Stimulated activated naive CD8-positive, alpha-beta T cell treated with anti-CD3 and anti-CD28 coated beads, Interleukin-15, amount 100 ng/mL, for 72 hours (primary cell): ENCODE measurements around the gene KRTAP10-3.
"Not testable (repeated sequence)": the region's sequence is repeated elsewhere in the genome, so short reads cannot be mapped to it uniquely, and the experiment has no call there.

ENCODE experiments used
- ATAC-seq: fragments of 150-1000 bp; cut with Tn5 transposase; 2 replicates; pipeline ENCODE4 v1.10.0; 2021; ENCODE audit warnings: mild to moderate bottlenecking, moderate library complexity
- DNase-seq, 2 donors: peaks; one replicate each; pipeline ENCODE4 v3.0.0; 2021 to 2022
- H3K27ac Mint-ChIP-seq, 2 donors: one replicate each; pipeline ENCODE4 v1.8.0; 2022; ENCODE audit warnings: mild to moderate bottlenecking in 2 of 2, mixed read lengths in 2 of 2, moderate library complexity in 2 of 2
- H3K27me3 Mint-ChIP-seq: one replicate; pipeline ENCODE4 v1.8.0; 2022; ENCODE audit warnings: mixed read lengths
- H3K4me1 Mint-ChIP-seq: one replicate; pipeline ENCODE4 v1.8.0; 2022; ENCODE audit warnings: mild to moderate bottlenecking, mixed read lengths
- H3K4me3 Mint-ChIP-seq, 2 donors: one replicate each; pipeline ENCODE4 v1.8.0; 2022; ENCODE audit warnings: mild to moderate bottlenecking in 2 of 2, mixed read lengths in 2 of 2, moderate library complexity in 1 of 2
- H3K9me3 Mint-ChIP-seq, 2 donors: one replicate each; pipeline ENCODE4 v1.8.0; 2022; ENCODE audit warnings: mixed read lengths in 2 of 2

KRTAP10-3 gene

DNA sequence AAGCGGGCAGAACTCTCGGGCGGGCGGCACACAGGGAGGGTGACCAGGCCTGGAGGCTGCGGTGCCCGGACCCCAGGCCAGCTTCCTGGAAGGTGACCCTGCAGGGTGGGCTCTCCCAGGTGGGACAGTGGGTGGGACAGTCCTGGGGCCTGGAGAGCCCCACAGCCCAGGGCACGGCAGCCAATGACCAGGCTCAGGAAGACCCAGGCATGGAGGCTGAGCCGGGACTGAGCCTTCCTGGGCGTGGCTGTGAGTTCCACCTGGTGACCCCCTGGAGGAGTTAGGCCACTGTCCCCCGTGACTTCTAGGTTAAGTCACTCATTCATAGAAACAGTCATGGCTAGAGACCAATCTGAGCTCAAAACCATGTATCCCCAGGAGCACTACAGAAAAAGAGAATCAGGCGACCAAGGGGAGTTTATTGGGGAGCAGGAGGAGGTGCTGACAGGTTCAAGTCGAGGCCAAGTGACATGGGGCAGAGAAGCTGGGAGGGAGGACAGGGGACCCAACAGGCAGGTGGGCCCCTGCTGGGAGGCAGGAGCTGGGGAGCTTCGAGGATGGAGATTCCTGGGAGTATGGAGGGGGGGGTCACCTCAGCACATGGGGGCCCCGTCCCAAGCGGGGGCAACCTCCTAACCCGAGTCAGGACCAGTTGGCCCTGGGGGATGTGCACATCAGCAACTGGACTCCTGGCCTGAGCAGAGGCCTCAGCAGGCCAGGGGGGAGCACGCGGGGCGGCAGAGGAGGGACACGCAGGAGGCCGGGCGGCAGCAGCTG lies 20.6 kb upstream of the KRTAP10-3 start:
- DNase-seq (no peak), ATAC-seq (no peak)
- Mint-ChIP-seq H3K4me1 (peaks cover 35% of the 10 kb centered on the region), H3K4me3 (no peak overlapping the region), H3K27ac (peak overlapping the region in 1 of 2 donors; percentile 83), H3K27me3 (peaks cover 12% of the 10 kb centered on the region), H3K9me3 (peaks cover 16 to 71% of the 10 kb centered on the region in 2 donors)

DNA sequence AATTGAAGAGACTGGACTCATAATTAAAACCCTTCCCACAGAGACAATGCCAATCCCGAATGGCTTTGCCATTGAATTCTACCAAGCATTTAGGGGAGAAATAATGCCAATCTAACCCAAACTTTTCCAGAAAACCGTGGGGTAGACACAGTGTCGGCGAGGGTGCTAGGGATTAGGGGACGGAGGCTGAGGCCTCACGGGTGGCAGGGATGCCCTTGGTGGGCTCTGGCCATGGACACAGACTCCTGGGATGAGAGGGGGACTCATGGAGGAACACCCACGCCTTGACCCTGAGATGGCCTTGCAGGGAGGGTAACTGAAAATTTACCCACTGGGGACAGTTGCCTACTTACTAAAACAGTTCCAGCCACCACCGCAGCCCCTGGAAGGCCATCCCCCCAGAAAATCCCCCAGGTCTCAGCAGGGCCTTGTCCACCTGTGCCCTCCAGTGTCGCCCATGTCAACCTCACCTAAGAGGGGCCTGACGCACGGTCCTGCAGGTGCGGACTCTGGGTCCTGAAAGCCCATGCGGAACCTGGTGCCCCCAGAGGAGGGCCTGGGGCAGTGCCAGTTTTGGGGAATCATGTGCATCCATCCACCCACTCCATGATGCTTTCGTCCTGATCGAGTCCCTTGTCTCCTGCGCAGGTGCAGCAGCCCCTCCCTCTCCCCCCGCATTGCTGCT lies 19.9 kb upstream of the KRTAP10-3 start:
- Mint-ChIP-seq H3K4me3 (no peak overlapping the region), H3K27me3 (peaks cover 16% of the 10 kb centered on the region), H3K4me1 (peaks cover 30% of the 10 kb centered on the region), H3K27ac (no peak overlapping the region), H3K9me3 (peaks cover 16 to 71% of the 10 kb centered on the region in 2 donors)
- DNase-seq: no peak
- ATAC-seq: no peak

DNA sequence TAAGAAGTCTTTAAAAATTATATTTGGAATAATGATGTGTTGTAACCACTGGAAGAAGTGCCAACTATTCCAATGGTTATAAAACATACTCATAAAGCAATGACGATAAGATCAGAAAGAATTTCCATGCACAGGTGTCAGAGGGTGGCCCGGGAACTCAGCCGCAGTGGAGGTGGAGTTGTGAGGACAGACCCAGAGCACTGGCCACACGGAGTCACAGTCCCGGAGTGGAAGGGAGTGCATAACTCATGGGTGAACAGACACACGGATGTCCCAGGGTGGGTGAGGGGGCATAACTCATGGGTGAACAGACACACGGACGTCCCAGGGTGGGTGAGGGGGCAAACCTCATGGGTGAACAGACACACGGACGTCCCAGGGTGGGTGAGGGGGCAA lies 17.4 kb upstream of the KRTAP10-3 start:
- Mint-ChIP-seq H3K4me3 (no peak overlapping the region), H3K4me1 (peaks cover 17% of the 10 kb centered on the region), H3K9me3 (peaks cover 2 to 56% of the 10 kb centered on the region in 2 donors), H3K27me3 (peaks cover 16% of the 10 kb centered on the region), H3K27ac (no peak overlapping the region)
- DNase-seq: no peak
- no peak for ATAC-seq

DNA sequence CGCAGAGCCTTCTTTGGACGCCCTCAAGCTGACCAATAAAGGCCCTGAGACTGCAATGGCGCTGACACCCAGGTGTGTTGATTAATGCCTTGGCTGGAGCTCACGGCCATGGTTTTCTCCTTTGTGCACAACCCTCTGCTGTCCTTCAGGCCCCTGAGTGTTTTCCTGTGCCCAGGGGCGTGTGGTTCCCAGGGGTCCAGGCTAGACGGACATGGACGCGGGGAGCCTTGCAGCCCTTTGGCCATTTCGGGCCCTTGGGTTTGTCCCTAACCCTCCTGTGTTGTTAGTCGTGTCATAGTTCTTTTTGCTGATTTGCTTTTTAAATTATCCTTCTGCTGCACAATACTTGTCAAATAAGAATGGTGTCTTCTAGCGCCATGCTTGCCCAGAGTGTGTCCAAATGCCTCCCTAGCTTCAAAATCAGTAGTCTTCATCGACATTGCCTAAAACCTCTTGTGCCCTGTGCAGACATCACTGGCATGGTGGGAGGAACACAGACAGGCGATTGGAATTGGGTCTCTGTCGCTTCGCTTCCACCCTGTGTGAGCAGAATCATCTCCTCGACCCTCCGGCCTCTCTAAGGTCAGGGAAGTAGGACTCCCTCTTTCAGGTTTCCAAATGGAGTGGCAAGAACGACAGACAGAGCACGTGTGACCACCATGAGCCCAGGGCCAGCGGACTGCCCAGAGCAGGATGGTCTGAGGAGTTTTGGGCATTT lies 16.9 kb upstream of the KRTAP10-3 start:
- H3K27me3 Mint-ChIP-seq: peaks cover 16% of the 10 kb centered on the region

DNA sequence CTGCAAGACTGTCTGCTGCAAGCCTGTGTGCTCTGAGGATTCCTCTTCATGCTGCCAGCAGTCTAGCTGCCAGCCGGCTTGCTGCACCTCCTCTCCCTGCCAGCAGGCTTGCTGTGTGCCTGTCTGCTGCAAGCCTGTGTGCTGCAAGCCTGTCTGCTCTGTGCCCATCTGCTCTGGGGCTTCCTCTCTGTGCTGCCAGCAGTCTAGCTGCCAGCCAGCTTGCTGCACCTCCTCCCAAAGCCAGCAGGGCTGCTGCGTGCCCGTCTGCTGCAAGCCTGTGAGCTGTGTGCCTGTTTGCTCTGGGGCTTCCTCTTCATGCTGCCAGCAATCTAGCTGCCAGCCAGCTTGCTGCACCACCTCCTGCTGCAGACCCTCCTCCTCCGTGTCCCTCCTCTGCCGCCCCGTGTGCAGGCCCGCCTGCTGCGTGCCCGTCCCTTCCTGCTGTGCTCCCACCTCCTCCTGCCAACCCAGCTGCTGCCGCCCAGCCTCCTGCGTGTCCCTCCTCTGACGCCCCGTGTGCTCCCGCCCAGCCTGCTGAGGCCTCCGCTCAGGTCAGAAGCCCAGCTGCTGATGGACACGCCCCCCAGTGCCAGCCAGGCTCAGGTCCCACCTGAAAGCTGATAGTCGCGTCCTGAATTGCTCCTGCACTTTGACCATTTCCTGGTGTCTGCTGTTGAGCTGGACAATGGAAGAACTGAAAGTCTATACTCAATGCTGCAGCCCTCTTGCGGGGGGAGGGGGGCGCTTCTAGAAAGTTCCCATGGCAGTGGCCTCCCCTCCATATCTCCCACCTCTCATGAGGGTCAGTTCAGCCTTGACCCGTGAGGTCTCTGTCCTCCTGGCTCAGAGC lies 16.1 kb upstream of the KRTAP10-3 start:
- peaks cover 12% of the 10 kb centered on the region for H3K4me1 Mint-ChIP-seq
- DNase-seq (no peak), ATAC-seq (no peak)
- no peak overlapping the region for H3K4me3 Mint-ChIP-seq
- H3K27ac Mint-ChIP-seq: no peak overlapping the region
- H3K9me3 Mint-ChIP-seq: peaks cover 0 to 42% of the 10 kb centered on the region in 2 donors
- peaks cover 16% of the 10 kb centered on the region for H3K27me3 Mint-ChIP-seq

More for the DNA sequence above, 16.9 kb upstream of the KRTAP10-3 start:
- Mint-ChIP-seq H3K4me3 (no peak overlapping the region), H3K4me1 (peaks cover 17% of the 10 kb centered on the region), H3K27ac (no peak overlapping the region), H3K9me3 (peaks cover 0 to 50% of the 10 kb centered on the region in 2 donors)
- ATAC-seq (no peak), DNase-seq (no peak)

DNA sequence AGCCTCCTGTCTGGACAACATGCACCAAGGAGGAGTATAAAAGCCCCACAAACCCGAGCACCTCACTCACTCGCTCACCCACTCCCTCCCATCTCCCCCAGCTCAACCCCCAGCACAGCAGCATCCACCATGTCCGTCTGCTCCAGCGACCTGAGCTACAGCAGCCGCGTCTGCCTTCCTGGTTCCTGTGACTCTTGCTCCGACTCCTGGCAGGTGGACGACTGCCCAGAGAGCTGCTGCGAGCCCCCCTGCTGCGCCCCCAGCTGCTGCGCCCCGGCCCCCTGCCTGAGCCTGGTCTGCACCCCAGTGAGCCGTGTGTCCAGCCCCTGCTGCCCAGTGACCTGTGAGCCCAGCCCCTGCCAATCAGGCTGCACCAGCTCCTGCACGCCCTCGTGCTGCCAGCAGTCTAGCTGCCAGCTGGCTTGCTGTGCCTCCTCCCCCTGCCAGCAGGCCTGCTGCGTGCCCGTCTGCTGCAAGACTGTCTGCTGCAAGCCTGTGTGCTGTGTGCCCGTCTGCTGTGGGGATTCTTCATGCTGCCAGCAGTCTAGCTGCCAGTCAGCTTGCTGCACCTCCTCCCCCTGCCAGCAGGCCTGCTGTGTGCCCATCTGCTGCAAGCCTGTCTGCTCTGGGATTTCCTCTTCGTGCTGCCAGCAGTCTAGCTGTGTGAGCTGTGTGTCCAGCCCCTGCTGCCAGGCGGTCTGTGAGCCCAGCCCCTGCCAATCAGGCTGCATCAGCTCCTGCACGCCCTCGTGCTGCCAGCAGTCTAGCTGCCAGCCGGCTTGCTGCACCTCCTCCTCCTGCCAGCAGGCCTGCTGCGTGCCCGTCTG lies 15.2 kb upstream of the KRTAP10-3 start, which contains the start of gene KRTAP10-4:
KRTAP10-4 (plus strand) TSS at position 100 of the 827 bp plus-strand sequence; CDS start at position 130, 30 bp downstream.
- DNase-seq, H3K4me3 Mint-ChIP-seq, ATAC-seq: not testable (repeated sequence)
- H3K27me3 Mint-ChIP-seq: peaks cover 16% of the 10 kb centered on the region
- H3K9me3 Mint-ChIP-seq: peaks cover 0 to 36% of the 10 kb centered on the region in 2 donors
- H3K4me1 Mint-ChIP-seq: peaks cover 11% of the 10 kb centered on the region
- peak within 1 kb of the TSS in 1 of 2 donors; percentile 64 for H3K27ac Mint-ChIP-seq

DNA sequence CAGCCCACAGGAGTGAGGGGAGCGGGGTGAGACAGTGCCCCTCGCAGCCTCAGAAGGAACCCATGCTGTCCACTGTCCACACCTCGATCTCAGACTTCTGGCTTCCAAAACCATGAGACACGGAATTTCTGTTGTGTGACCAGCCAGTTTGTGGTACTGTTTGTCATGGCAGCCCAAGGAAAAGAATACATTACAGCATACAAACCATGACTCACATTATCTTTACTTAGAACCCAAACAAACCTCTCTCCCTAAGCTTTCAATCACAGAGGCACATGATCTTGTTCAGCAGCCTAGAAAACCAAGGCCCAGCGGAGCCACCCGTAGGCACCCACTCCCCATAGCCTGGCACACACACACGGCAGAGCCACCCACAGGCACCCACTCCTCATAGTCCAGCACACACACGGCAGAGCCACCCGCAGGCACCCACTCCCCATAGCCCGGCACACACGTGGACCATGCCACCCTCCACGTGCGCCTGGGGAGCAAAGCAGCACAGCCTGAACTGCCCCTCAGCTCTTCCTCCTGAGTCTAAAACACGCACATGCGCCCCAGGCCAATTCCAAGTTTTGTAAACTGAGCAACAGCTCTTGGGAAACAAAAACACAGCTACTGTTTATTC lies 14.5 kb upstream of the KRTAP10-3 start:
- Mint-ChIP-seq H3K27ac (no peak overlapping the region), H3K4me1 (peaks cover 11% of the 10 kb centered on the region), H3K27me3 (peaks cover 16% of the 10 kb centered on the region), H3K4me3 (no peak overlapping the region), H3K9me3 (peaks cover 0 to 32% of the 10 kb centered on the region in 2 donors)
- DNase-seq (no peak), ATAC-seq (no peak)

DNA sequence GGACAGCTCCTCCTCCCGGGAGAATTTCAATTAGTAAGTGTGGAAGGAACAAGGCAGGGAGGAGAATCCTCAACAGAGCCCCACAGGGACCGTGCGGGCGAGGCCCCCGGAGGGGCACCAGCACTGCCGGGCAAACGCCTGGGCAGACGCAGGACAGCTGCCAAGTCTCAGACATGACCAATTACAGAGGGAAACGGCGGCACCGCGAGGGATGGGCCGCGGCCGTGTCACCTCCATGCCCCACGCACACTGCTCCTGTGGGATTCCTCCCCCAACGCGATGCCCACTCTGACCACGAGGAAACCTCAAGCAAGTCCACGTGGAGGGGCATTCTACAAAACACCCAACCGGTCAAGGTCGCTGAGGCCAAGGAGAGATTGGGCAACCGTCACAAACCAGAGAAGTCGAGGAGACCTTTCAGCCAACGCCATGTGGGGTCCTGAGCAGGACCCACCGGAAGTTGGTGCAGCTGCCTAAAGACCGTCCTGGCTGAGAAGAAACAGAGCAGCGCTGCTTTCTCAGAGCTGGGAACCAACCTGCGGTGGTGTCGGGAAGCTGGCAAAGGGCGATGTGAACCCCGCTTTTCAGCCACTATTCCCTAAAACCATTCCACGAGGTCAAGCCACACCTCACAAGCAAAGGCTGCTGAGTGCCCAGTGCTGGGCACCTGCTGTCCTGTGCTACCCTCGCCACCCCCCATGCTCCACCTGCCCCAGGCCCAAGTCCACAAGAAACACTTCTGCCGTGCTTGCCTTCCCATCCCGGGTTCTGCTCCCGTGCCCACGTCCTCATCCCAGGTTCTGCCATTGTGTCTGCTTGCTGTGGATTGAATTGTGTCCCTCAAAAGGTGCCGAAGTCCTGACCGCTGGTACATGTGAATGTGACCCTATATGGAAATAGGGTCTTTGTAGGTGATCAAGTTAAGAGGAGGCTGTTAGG lies 13.5 kb upstream of the KRTAP10-3 start:
- H3K27me3 Mint-ChIP-seq: peaks cover 16% of the 10 kb centered on the region
- H3K9me3 Mint-ChIP-seq: peaks cover 0 to 23% of the 10 kb centered on the region in 2 donors
- ATAC-seq (no peak), DNase-seq (no peak)
- H3K4me3 Mint-ChIP-seq: no peak overlapping the region
- peaks cover 11% of the 10 kb centered on the region for H3K4me1 Mint-ChIP-seq
- peak overlapping the region in 1 of 2 donors; percentile 64 for H3K27ac Mint-ChIP-seq

DNA sequence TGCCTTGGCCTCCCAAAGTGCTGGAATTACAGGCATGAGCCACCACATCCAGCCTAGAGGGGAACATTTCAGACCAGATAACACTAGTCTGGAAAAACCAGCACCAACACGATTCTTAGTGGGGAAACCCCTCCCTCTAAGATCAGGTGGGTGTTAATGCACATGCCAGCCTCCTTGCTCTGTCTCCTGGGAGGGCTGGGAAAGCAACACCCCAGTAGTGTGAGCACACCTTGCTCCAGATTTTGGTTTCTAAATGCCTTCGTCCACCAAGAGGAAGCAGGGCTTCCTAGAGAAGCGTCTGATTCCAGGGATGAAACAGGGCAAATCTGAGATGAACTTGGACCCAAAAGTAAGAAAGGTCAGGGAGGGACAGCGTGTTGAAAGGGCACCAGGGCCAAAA lies 12.7 kb upstream of the KRTAP10-3 start:
- ATAC-seq: no peak
- Mint-ChIP-seq H3K4me1 (peaks cover 11% of the 10 kb centered on the region), H3K9me3 (peaks cover 0 to 15% of the 10 kb centered on the region in 2 donors), H3K27me3 (peaks cover 16% of the 10 kb centered on the region), H3K4me3 (no peak overlapping the region), H3K27ac (no peak overlapping the region)
- DNase-seq: no peak

DNA sequence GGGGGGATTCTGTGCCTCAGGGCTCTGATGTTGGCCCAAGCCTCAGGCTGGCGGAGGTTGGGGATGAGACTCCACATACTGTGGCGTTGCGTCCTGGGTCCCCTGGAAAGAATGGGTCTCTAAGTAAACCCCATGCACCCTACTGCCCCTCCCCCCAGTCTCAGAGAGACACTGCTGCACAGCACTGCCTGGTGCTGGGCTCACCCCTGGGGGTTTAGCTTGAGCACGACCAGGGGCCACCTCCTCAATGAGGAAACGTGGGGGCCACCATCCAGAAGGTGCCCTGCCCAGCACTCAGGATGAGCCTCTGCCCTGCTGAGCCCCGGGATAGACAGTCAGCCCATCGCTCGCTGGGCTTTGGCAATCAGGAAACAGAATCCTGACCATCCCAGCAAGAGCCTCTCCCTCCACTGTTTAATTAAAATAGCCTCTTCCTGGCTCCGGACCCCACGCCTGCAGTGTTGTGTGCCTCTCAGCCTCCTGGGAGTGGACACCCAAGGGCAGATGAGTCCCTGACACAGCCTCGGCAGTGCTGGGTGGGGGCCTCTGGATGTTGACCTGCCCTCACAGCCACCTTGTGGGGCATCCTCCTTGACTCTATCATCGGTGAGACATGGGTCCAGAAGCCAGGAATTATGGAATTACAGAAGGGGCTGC lies 11.4 kb upstream of the KRTAP10-3 start:
- no peak for ATAC-seq
- Mint-ChIP-seq H3K4me1 (peaks cover 15% of the 10 kb centered on the region), H3K4me3 (no peak overlapping the region), H3K27ac (no peak overlapping the region), H3K27me3 (peaks cover 11% of the 10 kb centered on the region), H3K9me3 (peaks cover 0 to 6% of the 10 kb centered on the region in 2 donors)
- no peak for DNase-seq

DNA sequence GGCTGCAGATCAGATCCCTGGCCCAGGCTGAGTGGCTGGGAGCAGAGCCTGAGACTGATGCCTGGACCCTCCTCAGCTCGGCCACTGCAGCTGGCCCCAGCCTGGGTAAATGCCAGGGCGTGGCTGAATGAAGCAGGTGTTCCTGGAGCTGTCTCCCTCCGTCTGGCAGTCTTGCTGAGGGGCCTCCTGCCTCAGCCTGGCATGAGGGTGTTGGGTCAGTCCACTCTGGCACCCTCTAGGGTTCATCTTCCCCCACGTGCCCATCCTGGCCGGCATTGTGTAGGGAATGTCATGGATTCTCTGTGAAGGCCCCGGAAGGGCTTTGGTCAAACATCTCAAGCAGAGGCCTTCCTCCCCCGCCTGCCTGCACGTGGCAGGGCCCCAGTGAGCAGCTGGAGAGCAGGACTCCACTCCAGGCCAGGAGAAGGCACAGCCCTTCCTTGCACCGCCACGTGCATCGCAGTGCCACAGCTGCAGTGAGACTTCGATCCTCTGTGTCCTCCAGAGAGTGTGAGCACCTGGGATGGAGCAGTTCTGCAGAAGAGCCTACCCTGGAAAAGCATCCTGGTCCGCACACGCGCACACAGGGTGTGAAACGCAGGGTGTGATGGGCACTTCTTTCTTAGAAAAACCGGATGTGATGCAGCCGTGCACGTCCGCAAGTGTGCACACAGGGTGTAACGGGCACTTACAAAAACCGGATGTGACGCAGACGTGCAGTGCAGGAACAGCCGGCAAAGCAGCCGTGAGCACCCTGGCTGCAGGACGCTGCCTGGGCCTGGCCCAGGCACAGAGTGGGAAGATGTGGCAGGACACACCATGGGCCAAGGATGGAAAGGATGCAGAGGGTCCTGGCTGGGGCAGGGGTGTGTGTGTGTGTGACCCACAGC lies 10.3 kb upstream of the KRTAP10-3 start:
- Mint-ChIP-seq H3K4me1 (peaks cover 14% of the 10 kb centered on the region), H3K27ac (peak overlapping the region in 1 of 2 donors; percentile 54), H3K4me3 (no peak overlapping the region), H3K27me3 (peaks cover under 1% of the 10 kb centered on the region), H3K9me3 (peaks cover 0 to 6% of the 10 kb centered on the region in 2 donors)
- ATAC-seq: no peak
- DNase-seq: no peak

DNA sequence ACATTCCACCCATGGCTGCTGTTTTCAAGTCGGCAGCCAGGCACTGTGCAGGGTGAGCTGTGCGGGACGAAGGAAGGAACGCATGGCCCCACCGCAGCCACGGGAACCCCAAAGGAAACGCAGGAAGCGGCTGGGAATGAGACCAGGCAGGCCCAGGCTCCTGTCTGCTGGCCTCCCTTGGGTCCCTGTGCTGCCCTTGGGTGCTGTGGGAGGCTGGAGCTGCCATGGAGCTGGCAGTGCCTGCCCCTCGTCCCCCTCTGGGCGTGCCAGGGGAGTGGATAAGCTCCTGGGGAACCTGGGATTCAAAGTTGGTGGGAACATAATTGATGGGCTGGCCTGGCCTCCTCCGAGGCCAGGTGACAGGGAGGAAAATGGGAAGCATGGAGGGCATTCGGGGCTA lies 9.7 kb upstream of the KRTAP10-3 start:
- Mint-ChIP-seq H3K4me3 (no peak overlapping the region), H3K27me3 (no peaks in the 10 kb centered on the region), H3K4me1 (peaks cover 14% of the 10 kb centered on the region), H3K27ac (no peak overlapping the region), H3K9me3 (peaks cover 1 to 10% of the 10 kb centered on the region in 2 donors)
- ATAC-seq: no peak
- DNase-seq: no peak
